DMS79 treated with DMSO at 0.1 percent for 48 hours (cell line): ENCODE measurements around the gene MEAF6.
"Not testable (repeated sequence)": the region's sequence is repeated elsewhere in the genome, so short reads cannot be mapped to it uniquely, and the experiment has no call there.

Source experiments
- DNase-seq: peaks from one replicate; lab custom pipeline; 2025; lab: John Stamatoyannopoulos, UW

The MEAF6 gene

GRCh38 chr1:37532418-37533156, 18.0 kb upstream of the MEAF6 start:
- not testable (repeated sequence) for DNase-seq

- DNase-seq = not testable (repeated sequence)
Observed at GRCh38 chr1:37529888-37530287, 15.3 kb upstream of the MEAF6 start.

- DNase-seq = no peak
Observed at GRCh38 chr1:37519613-37520012, 5.0 kb upstream of the MEAF6 start.

GRCh38 chr1:37518929-37519328, 4.4 kb upstream of the MEAF6 start:
- DNase-seq = not testable (repeated sequence)

GRCh38 chr1:37518241-37518640, 3.7 kb upstream of the MEAF6 start:
- DNase-seq = not testable (repeated sequence)

- no peak for DNase-seq
Observed at GRCh38 chr1:37517569-37517968, 3.0 kb upstream of the MEAF6 start.

- peak; percentile 58 for DNase-seq
Observed at GRCh38 chr1:37515185-37516034, 844 bp upstream of the MEAF6 start.

- DNase-seq = peak; percentile 82
Observed at GRCh38 chr1:37513795-37514349, 694 bp downstream of the MEAF6 start.

GRCh38 chr1:37509181-37509580, 5.4 kb downstream of the MEAF6 start:
- DNase-seq = no peak

- DNase-seq = no peak
Observed at GRCh38 chr1:37506740-37507139, 7.8 kb downstream of the MEAF6 start.

GRCh38 chr1:37502791-37503190, 11.8 kb downstream of the MEAF6 start:
- DNase-seq = not testable (repeated sequence)

- no peak for DNase-seq
Observed at GRCh38 chr1:37502104-37502503, 12.5 kb downstream of the MEAF6 start.

GRCh38 chr1:37501661-37502060, 12.9 kb downstream of the MEAF6 start:
- DNase-seq = no peak

GRCh38 chr1:37498872-37499617, 15.5 kb downstream of the MEAF6 start:
- DNase-seq = no peak

- peak; percentile 92 for DNase-seq
Observed at GRCh38 chr1:37497832-37498231, 16.7 kb downstream of the MEAF6 start.

GRCh38 chr1:37495875-37496274, 18.7 kb downstream of the MEAF6 start:
- DNase-seq = no peak

- DNase-seq = no peak
Observed at GRCh38 chr1:37493336-37494098, 21.0 kb downstream of the MEAF6 start.

- no peak for DNase-seq
Observed at GRCh38 chr1:37487619-37487984, 27.0 kb downstream of the MEAF6 start.

- DNase-seq = no peak
Observed at GRCh38 chr1:37486680-37487618, 27.6 kb downstream of the MEAF6 start.
